Gastroesophageal sphincter (tissue), 4 donors: ENCODE data around the gene SCIMP. TPM values are rescaled to one million over a fixed set of nuclear protein-coding genes. Genes with fewer than 3 reads are reported as not detected.

ENCODE experiments used
- ATAC-seq: fragments of 150-250 bp; one replicate; pipeline ENCODE4 v1.9.1; 2016; ENCODE audit warnings: mild to moderate bottlenecking, moderate library complexity
- H3K27ac ChIP-seq, 4 donors: fragments of 200-600 bp; sonication (generic) in 3 of 4; 1 replicate in 3 of 4; 2 replicates in 1 of 4; pipeline ENCODE4 v1.5.1; 2016 to 2019
- H3K27me3 ChIP-seq: fragments of 200-600 bp; sonication (generic); one replicate; pipeline ENCODE4 v1.5.1; 2019
- H3K36me3 ChIP-seq, 2 donors: fragments of 200-600 bp; sonication (generic); one replicate each; pipeline ENCODE4 v1.5.1; 2019; ENCODE audit warnings: control low read depth in 1 of 2
- H3K4me1 ChIP-seq, 3 donors: fragments of 200-600 bp; sonication (generic); 1 replicate in 2 of 3; 2 replicates in 1 of 3; pipeline ENCODE4 v1.5.1; 2016 to 2019; ENCODE audit warnings: control low read depth in 2 of 3
- H3K4me3 ChIP-seq, 2 donors: fragments of 200-600 bp; sonication (generic); one replicate each; pipeline ENCODE4 v1.5.1; 2019; ENCODE audit warnings: mild to moderate bottlenecking in 1 of 2, moderate library complexity in 1 of 2
- H3K9me3 ChIP-seq, 3 donors: fragments of 200-600 bp; sonication (generic); one replicate each; pipeline ENCODE4 v1.5.1; 2017 to 2019; ENCODE audit warnings: control low read depth in 2 of 3
- EP300 ChIP-seq: sonication (generic); formaldehyde crosslinking; IDR thresholded peaks from one replicate; pipeline ENCODE4 v1.6.1; 2017; ENCODE audit warnings: antibody characterized with exemption, mild to moderate bottlenecking
- POLR2A ChIP-seq, 2 donors: fragments of 450-650 bp; IDR thresholded peaks; one replicate each; pipeline ENCODE4 v1.6.1; 2017; ENCODE audit warnings: antibody characterized with exemption in 2 of 2, mild to moderate bottlenecking in 2 of 2, moderate library complexity in 1 of 2
- POLR2AphosphoS5 ChIP-seq: sonication (generic); formaldehyde crosslinking; IDR thresholded peaks from one replicate; pipeline ENCODE4 v1.6.1; 2017; ENCODE audit warnings: antibody characterized with exemption
- WGBS, 2 donors: methylation state at CpG; one replicate each; pipeline ENCODE4 v1.1.5; 2018; ENCODE audit warnings: low coverage in 1 of 2; 5-methylcytosine and 5-hydroxymethylcytosine counted together
- total RNA-seq, 4 donors: library from RNA; depleted of rRNA; stranded (reverse); fragments of >200 nt; gene quantifications; one replicate each; pipeline ENCODE4 v1.1.0, GENCODE V29; 2016
- TF ChIP-seq, protein P1 (sequence below), 4 experiments: fragments of 200-600 bp in 2 of 4; fragments of 450-650 bp in 2 of 4; sonication (generic) in 1 of 4; IDR thresholded peaks; one replicate each; pipeline ENCODE4 v1.5.1; 2017 to 2019; ENCODE audit warnings: antibody characterized with exemption in 4 of 4, mild to moderate bottlenecking in 2 of 4, moderate library complexity in 2 of 4

The SCIMP gene
- total RNA-seq, 4 donors from 2014 or later, result 0.49 to 2.2 (median 1.9) TPM; not detected in 1

DNA sequence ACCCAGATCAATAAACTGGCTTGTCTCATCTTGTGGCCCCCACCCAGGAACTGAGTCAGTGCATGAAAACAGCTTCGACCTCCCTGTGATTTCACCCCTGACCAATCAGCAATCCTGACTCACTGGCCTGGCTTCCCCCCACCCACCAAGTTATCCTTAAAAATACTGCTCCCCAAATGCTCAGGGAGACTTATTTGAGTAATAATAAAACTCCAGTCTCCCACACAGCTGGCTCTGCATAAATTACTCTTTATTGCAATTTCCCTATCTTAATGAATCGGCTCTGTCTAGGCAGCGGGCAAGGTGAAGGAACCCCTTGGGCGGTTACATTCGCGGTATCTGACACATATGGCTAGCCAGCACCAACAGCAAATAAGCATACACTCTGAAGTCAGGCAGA is 37.7 kb upstream of the SCIMP start:
- WGBS, 2 donors, result 86 to 93% methylated on average over 3 to 6 of the region's 6 CpGs
- no peak for ATAC-seq

DNA sequence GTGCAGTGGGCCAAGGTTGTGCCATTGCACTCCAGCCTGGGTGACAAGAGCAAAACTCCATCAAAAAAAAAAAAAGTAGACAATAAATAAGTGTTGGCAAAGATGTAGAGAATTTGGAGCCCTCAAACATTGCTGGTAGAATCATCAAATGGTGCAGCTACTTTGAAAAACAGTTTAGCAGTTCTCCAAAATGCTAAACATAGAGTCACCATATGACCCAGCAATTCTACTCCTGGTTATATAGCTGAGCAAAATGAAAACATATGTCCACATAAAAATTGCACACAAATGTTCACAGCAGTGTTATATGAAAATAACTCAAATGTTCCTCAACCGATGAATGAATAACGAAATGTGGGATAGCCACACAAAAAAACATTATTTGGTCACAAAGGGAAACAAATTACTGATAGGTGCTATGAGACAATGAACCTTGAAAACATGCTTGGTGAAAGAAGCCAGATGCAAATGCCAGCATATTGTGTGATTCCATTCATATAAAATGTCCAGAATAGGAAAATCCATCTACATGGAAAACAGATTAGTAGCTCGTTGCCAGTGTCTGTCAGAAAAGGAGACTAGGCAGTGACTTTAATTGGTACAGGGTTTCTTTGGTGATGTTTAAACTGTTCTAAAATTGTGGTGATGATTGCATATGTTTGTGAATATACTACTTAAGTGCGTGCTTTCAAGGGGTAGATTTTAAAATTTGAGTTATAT is 34.7 kb upstream of the SCIMP start:
- ATAC-seq, result no peak
- Histone ChIP-seq H3K36me3 (no peaks in the 10 kb centered on the region), H3K4me1 (no peaks in the 10 kb centered on the region), H3K9me3 (no peaks in the 10 kb centered on the region), H3K27me3 (no peaks in the 10 kb centered on the region), H3K4me3 (no peak overlapping the region), H3K27ac (no peak overlapping the region)
- WGBS, 2 donors, result 75 to 80% methylated on average over 4 of the region's 4 CpGs
- TF ChIP-seq POLR2AphosphoS5 (no peak), EP300 (no peak), POLR2A (IDR thresholded peaks at IDR 0.05) (no peak)
- TF ChIP-seq, protein P1, sequence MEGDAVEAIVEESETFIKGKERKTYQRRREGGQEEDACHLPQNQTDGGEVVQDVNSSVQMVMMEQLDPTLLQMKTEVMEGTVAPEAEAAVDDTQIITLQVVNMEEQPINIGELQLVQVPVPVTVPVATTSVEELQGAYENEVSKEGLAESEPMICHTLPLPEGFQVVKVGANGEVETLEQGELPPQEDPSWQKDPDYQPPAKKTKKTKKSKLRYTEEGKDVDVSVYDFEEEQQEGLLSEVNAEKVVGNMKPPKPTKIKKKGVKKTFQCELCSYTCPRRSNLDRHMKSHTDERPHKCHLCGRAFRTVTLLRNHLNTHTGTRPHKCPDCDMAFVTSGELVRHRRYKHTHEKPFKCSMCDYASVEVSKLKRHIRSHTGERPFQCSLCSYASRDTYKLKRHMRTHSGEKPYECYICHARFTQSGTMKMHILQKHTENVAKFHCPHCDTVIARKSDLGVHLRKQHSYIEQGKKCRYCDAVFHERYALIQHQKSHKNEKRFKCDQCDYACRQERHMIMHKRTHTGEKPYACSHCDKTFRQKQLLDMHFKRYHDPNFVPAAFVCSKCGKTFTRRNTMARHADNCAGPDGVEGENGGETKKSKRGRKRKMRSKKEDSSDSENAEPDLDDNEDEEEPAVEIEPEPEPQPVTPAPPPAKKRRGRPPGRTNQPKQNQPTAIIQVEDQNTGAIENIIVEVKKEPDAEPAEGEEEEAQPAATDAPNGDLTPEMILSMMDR (IDR thresholded peaks at IDR 0.05), result no peak

More for the DNA sequence above, 37.7 kb upstream of the SCIMP start:
- Histone ChIP-seq H3K4me1 (no peaks in the 10 kb centered on the region), H3K36me3 (no peaks in the 10 kb centered on the region), H3K4me3 (no peak overlapping the region), H3K27me3 (no peaks in the 10 kb centered on the region), H3K27ac (no peak overlapping the region), H3K9me3 (no peaks in the 10 kb centered on the region)
- TF ChIP-seq EP300 (no peak), POLR2AphosphoS5 (no peak), POLR2A (IDR thresholded peaks at IDR 0.05) (no peak)
- TF ChIP-seq, protein P1 (IDR thresholded peaks at IDR 0.05), result no peak

DNA sequence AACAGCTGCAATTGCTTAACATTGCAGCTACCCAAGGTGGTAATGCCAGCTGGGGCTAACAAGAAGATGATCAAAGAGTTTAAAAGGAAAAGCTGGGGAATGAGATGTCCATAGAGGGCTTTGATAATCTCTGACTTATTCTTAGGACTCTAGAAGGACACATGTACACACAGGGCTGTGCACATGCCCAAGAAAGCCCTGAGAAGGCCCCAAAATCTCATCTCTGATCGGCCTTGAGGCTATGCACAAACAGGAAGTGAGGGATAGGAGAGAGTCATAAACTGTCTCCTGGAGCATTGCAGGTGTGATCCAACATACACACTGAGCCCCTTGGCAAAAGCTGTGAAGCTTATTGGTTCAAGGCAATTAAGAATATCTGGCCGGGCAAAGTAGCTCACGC is 30.2 kb upstream of the SCIMP start:
- H3K9me3 ChIP-seq, result no peaks in the 10 kb centered on the region
- TF ChIP-seq POLR2A (IDR thresholded peaks at IDR 0.05), result no peak
- TF ChIP-seq, protein P1 (IDR thresholded peaks at IDR 0.05), result no peak
- TF ChIP-seq POLR2AphosphoS5, result no peak
- TF ChIP-seq EP300, result no peak
- H3K36me3 ChIP-seq, result no peaks in the 10 kb centered on the region
- no peak overlapping the region for H3K4me3 ChIP-seq
- ATAC-seq, result no peak
- WGBS, 2 donors, result 78 to 83% methylated on average over 2 to 3 of the region's 3 CpGs
- no peak overlapping the region for H3K27ac ChIP-seq
- no peaks in the 10 kb centered on the region for H3K27me3 ChIP-seq
- H3K4me1 ChIP-seq, result no peaks in the 10 kb centered on the region

DNA sequence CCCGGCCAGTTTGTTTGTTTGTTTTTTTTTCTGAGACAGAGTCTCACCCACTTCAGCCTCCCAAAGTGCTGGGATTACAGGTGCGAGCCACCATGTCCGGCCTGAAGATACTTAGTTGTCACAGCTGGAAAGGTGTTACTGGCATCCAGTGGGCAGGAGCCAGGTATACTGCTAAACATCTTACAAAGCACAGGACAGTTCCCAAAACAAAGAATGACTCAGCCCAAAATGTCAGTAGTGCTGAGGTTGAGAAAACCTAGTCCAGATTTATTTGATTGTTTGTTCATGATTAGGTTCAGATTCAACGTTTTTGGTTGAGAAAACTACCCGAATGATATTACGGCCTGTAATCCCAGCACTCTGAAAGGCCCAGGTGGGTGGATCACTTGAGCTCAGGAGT is 28.8 kb upstream of the SCIMP start:
- Histone ChIP-seq H3K36me3 (no peaks in the 10 kb centered on the region), H3K4me3 (no peak overlapping the region), H3K9me3 (no peaks in the 10 kb centered on the region), H3K27ac (no peak overlapping the region), H3K27me3 (no peaks in the 10 kb centered on the region), H3K4me1 (no peaks in the 10 kb centered on the region)
- no peak for ATAC-seq
- WGBS, 2 donors, result 92 to 93% methylated on average over 3 to 6 of the region's 6 CpGs
- TF ChIP-seq EP300 (no peak), POLR2A (IDR thresholded peaks at IDR 0.05) (no peak), POLR2AphosphoS5 (no peak)
- TF ChIP-seq, protein P1 (IDR thresholded peaks at IDR 0.05), result no peak

DNA sequence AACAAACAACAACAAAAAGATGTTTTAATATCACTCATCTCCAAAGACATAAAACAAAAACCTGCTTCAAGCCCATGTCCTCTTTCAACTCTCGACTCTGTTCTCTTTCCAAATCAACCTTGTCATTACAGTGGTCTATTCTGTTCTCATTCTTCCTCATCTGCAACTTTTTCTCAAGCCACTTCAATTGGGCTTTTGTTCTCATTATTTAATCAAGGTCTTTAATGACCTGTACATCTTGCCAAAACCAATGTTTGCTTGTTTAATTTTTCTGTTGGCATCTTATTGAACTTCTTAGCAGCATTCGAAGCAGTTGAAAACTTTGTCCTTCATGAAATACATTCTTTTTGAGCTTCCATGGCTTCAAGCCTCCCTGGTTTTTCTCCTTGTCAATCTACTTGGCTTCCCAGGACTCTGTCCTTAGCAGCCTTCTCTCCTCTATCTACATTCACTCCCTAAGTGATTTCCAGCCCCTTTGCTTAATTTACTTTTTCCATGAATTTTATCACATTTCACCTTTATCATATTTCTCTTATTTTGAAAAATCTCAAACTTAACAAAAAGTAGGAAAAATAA is 27.8 kb upstream of the SCIMP start:
- Histone ChIP-seq H3K36me3 (no peaks in the 10 kb centered on the region), H3K4me1 (no peaks in the 10 kb centered on the region), H3K27me3 (no peaks in the 10 kb centered on the region), H3K27ac (no peak overlapping the region), H3K4me3 (no peak overlapping the region), H3K9me3 (no peaks in the 10 kb centered on the region)
- WGBS, 2 donors, result 53 to 74% methylated on average over 2 of the region's 2 CpGs
- ATAC-seq, result no peak
- TF ChIP-seq POLR2A (IDR thresholded peaks at IDR 0.05) (no peak), EP300 (no peak), POLR2AphosphoS5 (no peak)
- TF ChIP-seq, protein P1 (IDR thresholded peaks at IDR 0.05), result no peak
